Activated T-cell treated with anti-CD3 and anti-CD28 coated beads for 48 hours (primary cell): ENCODE results near the gene HCN3.
"Not testable (repeated sequence)": the region's sequence is repeated elsewhere in the genome, so short reads cannot be mapped to it uniquely, and the experiment has no call there.

ENCODE experiments used
- DNase-seq: peaks from one replicate; pipeline ENCODE4 v3.0.0-alpha.2; 2020; ENCODE audit warnings: low read depth

The HCN3 gene

GRCh38 chr1:155277070-155277901 is at the start of gene HCN3:
Gene HCN3 (plus strand): TSS chr1:155277463. CDS start chr1:155277591, 128 bp downstream.
- peak; percentile 95 for DNase-seq

- DNase-seq, result no peak
Measured at GRCh38 chr1:155228096-155228427, 49.2 kb upstream of the HCN3 start.

GRCh38 chr1:155231302-155231701 is 46.0 kb upstream of the HCN3 start:
- not testable (repeated sequence) for DNase-seq

DNA sequence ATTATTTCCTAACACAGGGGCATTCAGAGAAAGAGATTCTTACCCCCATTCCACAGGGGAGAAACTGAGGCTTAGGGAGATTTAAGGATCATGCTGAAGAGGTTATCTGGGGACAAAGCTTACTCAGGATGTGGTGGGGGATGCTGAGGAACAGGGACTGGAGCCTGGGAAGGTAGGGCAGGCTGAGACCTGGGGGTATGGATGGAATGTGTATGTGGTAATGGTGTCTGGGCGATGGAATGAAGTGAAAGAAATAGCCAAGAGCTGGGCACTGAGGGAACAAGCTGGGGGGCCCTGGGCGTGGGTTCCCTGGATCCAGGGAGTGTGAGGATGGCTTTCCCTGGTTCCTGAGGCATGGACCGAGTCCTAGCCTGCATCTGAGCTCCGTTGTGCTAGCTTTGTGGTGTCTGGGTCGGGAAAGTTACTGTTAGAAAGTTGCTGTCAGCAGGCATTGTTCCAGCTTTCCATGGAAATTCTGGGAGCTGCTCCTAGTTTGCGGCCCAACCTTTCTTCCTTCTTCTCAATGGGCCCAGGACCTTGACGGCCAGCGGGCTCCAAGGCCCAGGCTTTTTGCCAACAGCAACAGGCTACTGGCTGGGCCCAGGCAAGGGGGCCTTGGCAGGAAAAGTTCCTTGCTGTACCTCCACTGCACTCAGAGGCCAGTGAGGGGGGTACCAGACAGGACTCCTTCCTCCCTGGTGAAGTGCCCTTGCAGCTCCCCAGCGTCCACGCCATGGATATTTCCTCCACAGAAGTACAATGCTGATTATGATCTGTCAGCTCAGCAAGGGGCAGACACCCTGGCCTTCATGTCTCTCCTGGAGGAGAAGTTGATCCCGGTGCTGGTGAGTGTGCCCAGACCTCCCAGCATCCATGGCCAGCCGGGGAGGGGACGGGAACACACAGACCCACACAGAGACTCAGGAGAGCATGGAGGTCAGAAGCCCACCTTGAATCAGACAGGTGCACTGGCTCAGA is 45.0 kb upstream of the HCN3 start:
- DNase-seq, result not testable (repeated sequence)

- not testable (repeated sequence) for DNase-seq
Measured at GRCh38 chr1:155233502-155233901, 43.8 kb upstream of the HCN3 start.

- DNase-seq, result not testable (repeated sequence)
Measured at GRCh38 chr1:155235375-155235774, 41.9 kb upstream of the HCN3 start.

DNA sequence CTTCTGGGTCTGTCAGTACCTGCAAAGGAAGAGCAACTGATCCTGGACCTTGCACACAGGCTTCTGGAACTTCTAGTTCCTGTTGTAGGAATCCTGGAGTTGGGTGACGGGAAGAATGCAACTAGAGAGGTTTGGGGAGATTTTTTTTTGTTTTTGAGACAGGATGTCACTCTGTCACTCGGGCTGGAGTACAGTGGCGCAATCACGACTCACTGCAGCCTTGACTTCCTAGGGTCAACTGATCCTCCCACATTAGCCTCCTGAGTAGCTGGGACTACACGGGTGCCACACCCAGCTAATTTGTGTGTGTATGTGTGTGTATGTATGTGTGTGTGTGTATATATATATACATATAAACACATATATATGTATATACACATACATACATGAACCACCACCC is 40.8 kb upstream of the HCN3 start:
- no peak for DNase-seq

GRCh38 chr1:155241069-155241679 is 36.1 kb upstream of the HCN3 start:
- no peak for DNase-seq

DNA sequence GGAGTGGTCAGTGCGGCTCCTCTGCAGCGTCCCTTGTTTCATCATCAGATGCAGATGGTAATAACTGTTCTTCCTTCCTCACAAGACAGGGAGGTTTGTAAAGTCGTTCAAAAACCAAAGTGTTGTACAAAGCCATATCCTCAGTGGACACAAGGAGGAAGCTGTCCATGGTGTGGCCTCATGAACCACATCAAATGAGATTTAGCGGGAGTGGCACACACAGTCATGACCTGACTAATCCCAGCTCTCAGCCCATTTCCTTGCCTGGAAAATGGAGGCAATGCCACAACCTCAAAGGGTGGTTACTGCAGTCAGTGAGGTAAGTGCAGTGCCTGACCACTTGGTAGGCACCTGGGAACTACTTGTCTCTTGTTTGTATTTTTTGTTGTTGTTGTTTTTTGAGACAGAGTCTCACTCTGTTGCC is 35.4 kb upstream of the HCN3 start:
- DNase-seq, result no peak

DNA sequence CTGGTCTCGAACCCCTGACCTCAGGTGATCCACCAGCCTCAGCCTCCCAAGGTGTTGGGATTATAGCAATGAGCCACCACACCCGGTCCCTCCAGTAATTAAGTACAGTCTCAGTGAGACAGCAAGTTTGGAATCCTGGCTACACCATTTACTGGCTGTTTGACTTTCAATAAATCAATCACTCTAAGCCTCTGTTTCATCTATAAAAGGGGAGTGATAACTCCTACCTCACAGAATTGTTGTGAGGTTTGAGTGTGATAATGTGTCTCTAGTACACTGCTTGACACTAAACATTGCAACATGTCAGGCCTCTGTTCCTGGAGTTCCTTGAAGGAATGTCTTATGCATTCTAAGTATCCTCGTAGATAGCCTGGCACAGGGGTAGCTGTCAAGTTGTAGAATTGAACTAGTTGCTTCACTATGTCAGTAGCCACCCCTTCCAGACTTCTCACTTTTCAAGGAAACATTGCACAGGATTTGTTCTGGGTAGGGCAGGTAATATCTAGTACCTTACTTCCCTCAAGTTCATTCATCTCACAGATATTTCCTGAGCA is 34.4 kb upstream of the HCN3 start:
- no peak for DNase-seq

DNA sequence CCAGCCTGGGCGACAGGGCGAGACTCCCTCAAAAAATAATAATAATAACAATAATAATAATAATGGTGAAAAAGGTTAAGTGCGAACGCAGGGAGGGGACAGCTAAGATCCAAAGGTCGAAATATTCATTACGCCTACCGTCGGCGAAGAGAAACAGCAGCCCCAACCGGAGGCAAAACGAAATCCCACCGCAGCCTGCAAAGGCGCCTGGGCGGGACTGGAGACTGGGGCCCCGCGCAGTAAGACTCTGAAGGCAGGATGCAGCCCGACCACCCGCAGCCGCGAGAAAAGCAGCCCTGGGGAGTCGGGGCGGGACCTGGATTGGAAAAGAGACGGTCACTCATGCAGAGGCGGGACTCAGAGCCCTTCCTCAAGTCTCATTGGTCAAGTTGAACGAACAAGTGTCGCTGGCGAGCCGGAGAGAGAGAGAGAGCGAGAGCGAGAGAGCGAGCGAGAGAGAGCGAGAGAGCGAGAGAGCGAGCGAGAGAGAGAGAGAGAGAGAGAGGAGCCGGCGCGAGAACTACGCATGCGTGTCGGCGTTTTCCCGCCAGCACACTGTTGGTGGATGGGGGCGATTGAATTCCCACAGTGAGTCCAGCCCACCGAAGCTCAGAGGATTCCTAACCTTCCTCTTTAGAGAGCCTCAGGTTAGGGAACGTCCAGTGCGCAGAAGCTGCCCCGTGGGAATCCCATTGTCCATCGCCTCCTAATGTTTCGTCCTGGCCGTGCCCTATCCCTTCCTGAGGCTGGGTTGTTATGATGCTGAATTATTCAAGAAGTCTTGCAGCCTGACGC is 32.7 kb upstream of the HCN3 start:
- DNase-seq, result peak; percentile 95

DNA sequence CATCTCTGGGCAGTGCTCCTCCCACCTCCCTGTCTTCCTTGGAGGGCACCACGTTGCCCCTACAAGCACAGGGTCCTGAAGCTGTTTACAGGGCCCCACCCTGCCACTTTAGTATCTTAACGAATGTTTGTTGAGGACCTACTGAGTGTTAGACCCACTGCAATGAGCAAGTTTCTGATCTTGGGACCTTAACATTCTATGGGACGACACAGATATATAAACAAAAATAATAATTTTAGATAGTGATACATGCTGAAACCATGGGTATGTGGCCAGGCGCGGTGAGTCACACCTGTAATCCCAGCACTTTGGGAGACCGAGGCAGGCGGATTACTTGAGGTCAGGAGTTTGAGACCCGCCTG is 32.1 kb upstream of the HCN3 start:
- no peak for DNase-seq

DNA sequence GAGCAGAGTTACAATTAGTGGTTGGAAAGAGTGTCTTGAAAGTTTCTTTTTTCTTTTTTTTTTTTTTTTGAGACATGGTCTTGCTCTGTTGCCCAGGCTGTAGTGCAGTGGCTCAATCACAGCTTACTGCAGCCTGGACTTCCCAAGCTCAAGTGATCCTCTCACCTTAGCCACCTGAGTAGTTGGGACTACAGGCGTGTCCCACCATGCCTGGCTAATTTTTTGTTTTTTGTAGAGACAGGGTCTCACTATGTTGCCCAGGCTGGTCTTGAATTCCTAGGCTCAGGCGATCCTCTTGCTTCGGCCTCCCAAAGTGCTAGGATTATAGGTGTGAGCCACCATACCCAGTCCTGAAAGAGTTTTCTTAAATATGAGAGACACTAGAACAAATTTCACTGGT is 30.5 kb upstream of the HCN3 start:
- DNase-seq, result not testable (repeated sequence)

DNA sequence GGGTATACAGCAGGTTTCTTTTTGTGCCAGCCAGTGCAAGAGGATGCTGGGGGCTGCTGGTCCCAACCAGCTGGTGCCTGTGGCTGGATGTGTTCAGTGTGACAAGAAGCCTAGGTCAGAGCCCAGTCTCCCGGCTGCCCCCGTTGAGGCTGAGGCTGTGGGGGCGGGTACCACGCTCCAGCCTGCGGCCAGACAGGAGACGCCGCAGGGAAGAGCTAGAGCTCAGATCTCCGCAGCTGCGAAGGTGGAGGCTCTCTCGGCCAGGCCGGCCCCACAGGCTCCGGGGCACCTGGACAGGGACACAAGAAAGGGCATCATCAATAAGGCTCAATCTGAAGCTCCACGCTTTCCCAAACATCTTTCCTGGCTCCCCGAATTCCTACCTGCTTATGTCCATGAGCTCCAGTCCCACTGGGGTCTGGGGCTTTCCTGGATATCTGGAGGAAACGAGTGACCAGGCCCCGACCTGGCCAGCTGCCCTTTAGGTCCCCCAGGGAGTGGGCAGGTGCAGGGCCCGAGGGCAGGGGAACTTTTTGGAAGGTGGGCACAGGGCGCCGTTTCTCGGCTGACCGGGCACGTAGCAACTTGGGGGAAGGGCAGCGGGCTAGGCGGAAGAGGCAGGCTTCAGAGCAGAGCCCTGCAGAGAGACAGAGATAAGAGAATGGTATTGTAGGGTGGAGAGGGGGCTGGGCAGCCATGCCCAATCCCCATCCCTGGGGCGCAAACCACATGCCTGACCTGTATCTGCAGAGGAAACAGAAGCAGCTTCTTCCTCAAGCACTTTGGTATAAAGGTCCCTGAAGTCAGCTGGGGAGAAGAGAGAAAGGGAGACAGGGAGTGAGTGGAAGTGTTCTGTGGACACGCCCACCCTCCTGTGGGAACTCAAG is 29.4 kb upstream of the HCN3 start:
- DNase-seq, result no peak

DNA sequence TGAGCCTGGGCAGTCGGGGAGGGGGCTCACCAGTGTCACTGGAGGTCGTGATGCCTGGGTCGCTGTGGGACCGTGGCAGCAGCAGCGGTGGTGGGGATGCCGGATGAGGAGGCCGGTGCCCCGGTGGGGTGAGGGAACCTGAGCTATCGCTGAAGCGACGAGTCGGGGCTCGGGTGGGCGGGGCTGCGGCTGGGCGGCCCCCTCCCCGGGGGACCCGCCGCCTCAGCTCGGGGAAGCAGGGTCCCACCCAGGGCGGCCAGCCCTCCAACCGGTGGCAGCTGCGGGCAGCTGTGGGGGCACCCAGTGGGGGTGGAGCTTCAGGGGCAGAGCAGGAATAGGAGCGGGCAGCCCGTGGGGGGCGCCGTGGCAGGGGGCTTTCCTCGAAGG is 27.0 kb upstream of the HCN3 start:
- no peak for DNase-seq

- DNase-seq, result peak; percentile 96
Measured at GRCh38 chr1:155250633-155251449, 26.4 kb upstream of the HCN3 start.

GRCh38 chr1:155251566-155251965 is 25.7 kb upstream of the HCN3 start:
- no peak for DNase-seq

GRCh38 chr1:155253208-155253607 is 24.1 kb upstream of the HCN3 start:
- no peak for DNase-seq

- no peak for DNase-seq
Measured at GRCh38 chr1:155253797-155254196, 23.5 kb upstream of the HCN3 start.
